ENCODE measurements around the gene CNKSR3.

The CNKSR3 gene

GRCh38 chr6:154410619-154411072 lies 99.8 kb downstream of the CNKSR3 start:
- DNase-seq: no peak

- no peak for DNase-seq
Measured at GRCh38 chr6:154408891-154409500, 101.5 kb downstream of the CNKSR3 start.

DNA sequence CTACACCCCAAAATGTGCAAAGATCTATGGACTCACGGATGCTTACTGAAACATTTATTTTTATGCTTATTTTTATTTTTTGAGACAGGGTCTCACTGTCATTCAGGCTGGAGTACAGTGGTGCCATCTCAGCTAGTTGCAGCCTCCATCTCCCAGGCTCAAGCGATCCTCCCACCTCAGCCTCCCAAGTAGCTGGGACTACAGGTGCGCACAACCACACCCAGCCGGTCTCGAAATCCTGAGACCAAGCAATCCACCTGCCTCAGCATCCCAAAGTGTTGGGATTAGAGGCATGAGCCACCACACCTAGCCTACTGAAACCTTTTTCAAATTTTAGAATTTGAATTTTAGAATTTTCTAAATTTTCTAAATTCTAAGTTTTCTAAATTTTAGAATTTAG lies 103.0 kb downstream of the CNKSR3 start:
- no peak for DNase-seq

DNA sequence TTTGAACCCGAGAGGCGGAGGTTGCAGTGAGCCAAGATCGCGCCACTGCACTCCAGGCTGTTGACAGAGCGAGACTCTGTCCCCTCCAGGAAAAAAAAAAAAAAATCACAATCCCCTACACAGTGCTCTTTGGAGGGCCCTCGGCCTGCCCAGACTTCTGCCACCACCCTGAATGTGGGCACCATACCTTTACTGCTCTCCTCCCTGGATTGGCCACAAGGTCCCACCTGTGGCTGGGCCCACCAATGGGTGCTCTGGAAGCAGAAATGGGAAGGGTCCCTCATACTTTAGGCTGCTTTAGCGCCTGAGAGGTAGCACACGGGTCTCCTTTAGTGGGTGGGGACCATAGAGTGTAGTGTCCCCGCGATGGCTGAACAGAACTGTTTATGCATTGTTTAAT lies 103.6 kb downstream of the CNKSR3 start:
- DNase-seq: no peak

GRCh38 chr6:154406301-154406700 lies 104.2 kb downstream of the CNKSR3 start:
- DNase-seq: no peak

DNA sequence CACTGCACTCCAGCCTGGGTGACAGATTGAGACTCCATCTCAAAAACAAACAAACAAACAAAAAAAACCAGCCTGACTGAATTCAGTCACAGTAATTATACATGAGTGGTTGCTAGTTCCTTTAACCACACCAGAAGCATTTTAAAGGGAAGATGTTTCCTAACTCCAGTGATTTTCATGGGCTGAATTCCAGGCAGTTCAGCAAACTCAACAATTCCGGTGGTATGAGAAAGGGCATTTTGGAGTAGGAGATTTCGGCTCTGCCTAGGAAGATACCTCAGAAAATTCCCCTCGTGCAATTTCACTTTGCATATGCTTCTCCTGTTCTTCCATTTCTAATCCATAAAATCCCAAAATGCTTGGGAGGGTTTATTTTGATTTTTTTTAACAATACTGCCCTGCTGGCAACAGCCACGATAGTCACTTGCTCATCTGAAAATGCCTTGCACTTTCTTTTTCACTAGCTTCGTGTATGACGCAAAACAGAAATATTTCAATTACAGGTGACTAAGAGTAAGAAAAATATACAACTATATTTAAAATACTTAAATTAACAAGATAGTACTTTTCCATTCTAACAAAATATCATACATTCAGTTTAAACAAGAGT lies 105.6 kb downstream of the CNKSR3 start:
- DNase-seq: no peak

- DNase-seq: no peak
Measured at GRCh38 chr6:154403788-154404187, 106.7 kb downstream of the CNKSR3 start.

GRCh38 chr6:154402081-154402780 lies 108.3 kb downstream of the CNKSR3 start:
- DNase-seq: no peak

DNA sequence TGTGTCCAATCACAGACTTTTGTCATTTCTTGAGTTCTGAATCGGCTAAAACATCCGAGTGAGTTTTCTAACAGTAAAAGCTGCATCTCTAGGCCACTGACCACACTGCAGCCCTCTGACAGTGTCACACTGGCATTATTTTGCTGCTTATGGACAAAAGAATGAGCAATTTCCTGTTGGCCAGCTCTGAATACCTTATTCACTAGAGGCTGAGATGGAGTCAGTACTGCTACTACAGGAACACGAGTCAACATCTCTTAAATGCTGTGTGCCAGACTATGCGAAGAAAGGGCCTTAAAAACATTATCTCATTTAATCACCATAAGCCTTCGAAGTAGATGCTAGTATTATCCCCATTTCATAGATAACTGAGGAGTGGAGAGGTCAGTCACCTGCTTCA lies 111.4 kb downstream of the CNKSR3 start:
- DNase-seq: no peak

DNA sequence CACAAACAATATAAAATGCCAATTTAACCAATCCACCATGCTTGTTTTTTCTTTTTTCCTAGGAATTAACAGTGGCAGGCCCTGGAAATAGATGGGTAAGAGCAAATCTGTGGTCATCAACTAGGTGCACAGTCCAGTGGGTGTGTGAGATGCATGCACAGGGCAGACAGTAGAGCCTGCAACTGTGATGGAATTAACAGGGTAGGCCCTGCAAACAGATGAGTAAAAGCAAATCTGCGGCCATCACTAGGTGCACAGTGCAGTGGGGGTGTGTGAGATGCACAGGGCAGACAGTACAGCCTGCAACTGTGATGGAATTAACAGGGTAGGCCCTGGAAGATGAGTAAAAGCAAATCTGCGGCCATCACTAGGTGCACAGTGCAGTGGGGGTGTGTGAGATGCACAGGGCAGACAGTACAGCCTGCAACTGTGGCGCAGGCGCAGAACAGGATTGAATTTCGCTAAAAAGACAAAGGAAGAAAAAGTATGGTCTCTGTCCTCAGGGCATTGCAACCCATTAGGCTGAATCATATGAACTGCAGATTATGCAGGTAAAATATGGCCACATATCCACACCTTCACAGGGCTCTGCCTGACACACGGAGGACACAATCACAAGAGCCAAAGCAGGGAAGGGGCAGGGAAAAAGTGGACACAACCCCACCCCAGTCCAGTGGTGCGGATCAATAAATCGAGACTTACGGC lies 112.8 kb downstream of the CNKSR3 start:
- no peak for DNase-seq

DNA sequence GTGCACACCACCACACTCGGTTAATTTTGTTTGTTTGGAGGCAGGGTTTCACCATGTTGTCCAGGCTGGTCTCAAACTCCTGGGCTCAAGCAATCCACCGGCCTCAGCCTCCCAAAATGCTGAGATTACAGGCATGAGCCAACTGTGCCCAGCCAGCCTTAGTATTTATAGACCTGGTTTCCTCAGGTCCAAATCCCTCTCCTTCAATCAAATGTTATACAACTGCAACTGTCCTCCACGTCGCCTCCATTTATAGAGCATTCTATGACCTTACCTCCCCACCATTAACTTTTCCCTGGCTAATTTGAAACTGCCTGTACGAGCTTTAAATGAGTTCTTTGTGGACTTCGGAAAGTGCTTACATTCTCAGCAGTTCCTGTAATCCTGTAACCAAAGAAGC lies 114.6 kb downstream of the CNKSR3 start:
- no peak for DNase-seq

DNA sequence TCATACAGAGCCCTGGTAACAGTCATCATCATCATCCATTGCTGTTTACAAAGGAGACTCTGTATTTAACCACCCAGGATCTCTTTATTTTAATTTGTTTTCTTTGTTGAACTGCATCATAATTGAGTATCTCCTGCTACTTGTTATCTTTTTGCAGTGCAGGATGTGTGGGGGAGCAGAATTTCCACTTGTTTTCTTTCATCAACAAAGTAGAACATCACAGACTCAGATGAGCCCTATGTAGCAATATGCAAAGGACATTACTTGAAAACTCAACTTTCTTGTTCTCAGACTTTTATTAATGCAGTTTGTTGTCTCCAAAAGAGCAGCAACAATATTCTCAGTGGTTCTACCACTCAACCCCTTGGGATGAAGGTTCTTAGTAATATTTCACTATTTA lies 115.2 kb downstream of the CNKSR3 start:
- DNase-seq: no peak

GRCh38 chr6:154394571-154394970 lies 115.9 kb downstream of the CNKSR3 start:
- no peak for DNase-seq

- no peak for DNase-seq
Measured at GRCh38 chr6:154390034-154390433, 120.5 kb downstream of the CNKSR3 start.

DNA sequence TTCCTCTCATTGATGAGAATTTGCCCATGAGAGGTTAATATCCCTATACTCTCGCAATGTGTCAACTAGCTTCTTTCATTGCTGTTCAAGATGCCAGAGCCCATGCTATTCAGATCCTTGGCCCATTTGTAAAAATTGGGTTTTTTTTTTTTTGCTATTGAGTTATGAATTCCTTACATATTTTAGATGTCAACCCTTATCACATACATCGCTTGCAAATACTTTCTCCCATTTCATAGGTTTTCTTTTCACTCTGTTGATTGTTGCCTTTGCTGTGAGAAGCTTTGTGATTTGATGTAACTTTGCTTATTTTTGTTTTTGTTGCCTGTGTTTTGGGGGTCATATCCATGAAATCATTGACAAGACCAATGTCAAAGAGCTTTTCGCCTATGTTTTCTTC lies 121.7 kb downstream of the CNKSR3 start:
- DNase-seq: no peak

DNA sequence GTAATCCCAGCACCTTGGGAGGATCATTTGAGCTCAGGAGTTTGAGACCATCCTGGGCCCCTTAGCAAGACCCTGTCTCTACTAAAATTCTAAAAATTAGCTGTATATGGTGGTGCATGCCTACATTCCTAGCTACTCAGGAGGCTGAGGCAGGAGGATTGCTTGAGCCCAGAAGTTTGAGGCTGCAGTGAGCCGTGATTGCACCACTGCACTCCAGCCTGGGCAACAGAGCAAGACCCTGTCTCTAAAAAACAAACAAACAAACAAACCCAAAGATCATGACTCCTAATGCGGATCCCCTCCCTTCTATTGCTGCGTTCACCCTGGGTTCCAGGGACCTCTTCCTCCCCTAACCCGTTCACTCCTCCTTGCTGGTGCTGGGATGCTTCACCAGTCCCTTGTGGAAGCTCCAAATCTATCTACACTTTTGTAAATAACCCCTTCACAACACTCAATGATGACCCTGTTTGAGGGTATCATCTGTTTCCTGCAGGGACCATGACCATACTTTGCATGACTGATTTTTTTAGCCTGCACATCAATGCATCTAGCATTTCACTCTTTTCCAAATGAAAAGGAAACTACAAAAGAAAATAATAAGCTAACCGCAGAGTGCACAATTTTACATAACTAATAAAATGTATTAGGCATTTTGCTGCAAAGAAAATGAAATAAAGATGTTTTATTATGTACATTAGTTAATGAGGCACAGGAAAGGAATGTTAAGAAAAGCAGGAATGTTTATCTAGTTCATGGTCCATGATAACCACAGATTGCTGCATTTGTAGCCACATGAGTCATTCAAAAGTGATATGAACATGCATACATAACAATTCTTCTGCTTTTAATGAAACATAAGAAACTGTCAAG lies 123.4 kb downstream of the CNKSR3 start:
- DNase-seq: no peak

DNA sequence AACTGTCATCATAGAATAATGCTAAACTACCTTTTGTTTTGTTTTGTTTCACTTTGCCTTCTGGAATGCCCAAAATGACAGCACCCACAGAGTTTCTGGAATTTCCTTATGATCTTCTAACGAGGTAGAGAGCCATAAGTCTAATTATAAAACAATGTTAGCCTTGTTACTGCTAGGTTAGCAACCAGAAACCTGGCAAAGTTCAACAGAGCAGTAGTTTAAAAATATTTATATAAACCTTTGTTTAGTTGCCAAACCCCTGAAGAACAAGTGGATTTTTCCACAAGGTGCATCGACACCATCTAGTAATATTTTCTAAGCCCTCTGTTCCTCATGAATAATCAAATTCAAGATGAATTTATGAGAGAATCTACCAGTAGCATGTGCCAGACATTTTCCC lies 126.3 kb downstream of the CNKSR3 start:
- no peak for DNase-seq

DNA sequence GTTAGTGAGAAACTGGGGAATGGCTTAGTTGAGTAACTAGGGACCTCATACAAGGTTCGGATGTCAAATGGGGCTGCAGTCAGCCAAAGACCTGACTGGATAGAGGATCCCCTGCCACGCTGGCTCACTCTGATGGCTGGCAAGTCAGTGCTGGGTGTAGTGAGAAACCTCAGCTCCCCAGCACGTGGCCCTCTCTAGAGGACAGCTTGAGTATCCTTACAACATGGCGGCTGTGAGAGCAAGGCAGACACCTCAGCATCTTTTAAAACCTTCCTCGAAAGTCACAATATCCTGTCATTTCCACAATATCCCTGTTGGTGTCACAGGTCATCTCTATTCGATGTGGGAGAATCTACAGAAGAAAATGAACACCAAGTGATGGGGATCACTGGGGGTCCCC lies 127.2 kb downstream of the CNKSR3 start:
- no peak for DNase-seq

- no peak for DNase-seq
Measured at GRCh38 chr6:154382740-154383139, 127.7 kb downstream of the CNKSR3 start.

GRCh38 chr6:154381548-154381947 lies 128.9 kb downstream of the CNKSR3 start:
- no peak for DNase-seq

DNA sequence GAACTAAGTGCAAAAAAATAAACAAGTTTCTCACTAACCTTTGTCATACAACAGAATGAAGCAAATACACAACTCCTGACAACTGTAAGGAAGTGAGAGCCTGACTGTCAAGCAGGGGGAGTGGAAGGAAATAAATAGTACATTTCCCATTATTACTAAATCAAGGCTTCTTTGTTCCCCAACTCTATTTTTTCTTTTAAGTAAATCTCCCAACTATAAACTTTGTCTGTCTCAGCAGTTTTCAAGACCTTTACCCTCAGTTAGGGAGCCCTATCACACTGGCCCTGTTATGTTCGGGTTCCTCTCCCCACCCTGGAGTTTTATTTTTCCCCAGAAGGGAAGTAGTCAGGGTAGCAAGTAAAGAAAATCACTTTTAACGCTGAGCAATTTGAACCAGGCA lies 129.7 kb downstream of the CNKSR3 start:
- DNase-seq: no peak

GRCh38 chr6:154379585-154379984 lies 130.9 kb downstream of the CNKSR3 start:
- no peak for DNase-seq

DNA sequence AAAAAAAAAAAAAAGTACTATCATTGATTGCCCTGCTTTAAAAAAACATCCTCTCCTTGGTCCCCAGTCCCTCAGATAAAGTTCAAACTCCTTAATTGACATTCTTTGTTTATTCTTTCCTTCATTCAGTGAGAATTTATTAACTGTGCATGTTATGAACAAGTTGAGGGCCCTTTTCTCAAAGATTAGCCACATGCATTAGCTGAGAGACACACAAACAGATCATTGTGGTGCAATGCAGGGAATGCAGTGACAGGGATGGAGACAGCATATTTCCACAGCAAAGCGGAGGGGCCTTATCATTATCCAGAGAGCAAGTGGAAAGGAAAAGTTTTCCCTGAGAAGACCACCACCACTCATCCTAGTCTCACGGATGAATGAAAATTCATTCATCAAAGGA lies 132.0 kb downstream of the CNKSR3 start:
- DNase-seq: no peak

Data from activated CD4-positive, CD25-positive, alpha-beta regulatory T cell (primary cell).